ENCODE data around the gene CYGB. TPM values are rescaled to one million over a fixed set of nuclear protein-coding genes. Genes with fewer than 3 reads are reported as not detected.

CYGB gene
- total RNA-seq, 1 experiment from 2014 or later = 0.56 TPM

- DNase-seq (ENCODE audit: low spot score) = no peak
- H3K27ac ChIP-seq (ENCODE audit: low read depth, low read length, poor library complexity, severe bottlenecking) = no peak overlapping the region
- H3K36me3 ChIP-seq (ENCODE audit: insufficient read depth, low read length, poor library complexity, severe bottlenecking) = peaks cover 6% of the 10 kb centered on the region
- no peaks in the 10 kb centered on the region for H3K27me3 ChIP-seq (replicated peaks; ENCODE audit: insufficient read depth, low read depth, low read length, poor library complexity)
- peaks cover under 1% of the 10 kb centered on the region for H3K4me1 ChIP-seq (ENCODE audit: insufficient read depth, low read length, poor library complexity, severe bottlenecking)
- POLR2A ChIA-PET (ENCODE audit: low non-redundant PET) = interaction anchor here (0.6 kb wide), 1 partner anchor 592 kb away, joined by 3 read pairs; no protein-coding TSS in a partner anchor
- no peak overlapping the region for H3K4me3 ChIP-seq (ENCODE audit: low read depth, low read length, poor library complexity, severe bottlenecking)
- BruUV-seq (replicated peaks) = no TSS peak
- TF ChIP-seq EZH2 (IDR thresholded peaks at IDR 0.05; ENCODE audit: borderline replicate concordance, low read depth, low read length, poor library complexity, severe bottlenecking) = no peak
- TF ChIP-seq CTCF (conservative IDR thresholded peaks at IDR 0.05; ENCODE audit: low read depth, low read length) = no peak
- no peaks in the 10 kb centered on the region for H3K9me3 ChIP-seq (ENCODE audit: low read depth, low read length, poor library complexity, severe bottlenecking)
- CTCF ChIA-PET = no interaction called here
- intact Hi-C loops (cut with micrococcal nuclease; ENCODE audit: unreplicated experiment) = no loop called here
Measured at GRCh38 chr17:76554131-76554530, 16.6 kb upstream of the CYGB start.

- Histone ChIP-seq H3K4me3 (ENCODE audit: low read depth, low read length, poor library complexity, severe bottlenecking) (no peak overlapping the region), H3K36me3 (ENCODE audit: insufficient read depth, low read length, poor library complexity, severe bottlenecking) (no peaks in the 10 kb centered on the region), H3K4me1 (ENCODE audit: insufficient read depth, low read length, poor library complexity, severe bottlenecking) (no peaks in the 10 kb centered on the region), H3K9me3 (ENCODE audit: low read depth, low read length, poor library complexity, severe bottlenecking) (no peaks in the 10 kb centered on the region), H3K27ac (ENCODE audit: low read depth, low read length, poor library complexity, severe bottlenecking) (no peak overlapping the region), H3K27me3 (replicated peaks; ENCODE audit: insufficient read depth, low read depth, low read length, poor library complexity) (no peaks in the 10 kb centered on the region)
- no peak for TF ChIP-seq CTCF (conservative IDR thresholded peaks at IDR 0.05; ENCODE audit: low read depth, low read length)
- TF ChIP-seq EZH2 (IDR thresholded peaks at IDR 0.05; ENCODE audit: borderline replicate concordance, low read depth, low read length, poor library complexity, severe bottlenecking) = no peak
- ChIA-PET CTCF (no interaction called here), POLR2A (ENCODE audit: low non-redundant PET) (no interaction called here)
- DNase-seq (ENCODE audit: low spot score) = no peak
- BruUV-seq (replicated peaks) = no TSS peak
- intact Hi-C loops (cut with micrococcal nuclease; ENCODE audit: unreplicated experiment) = no loop called here
Measured at GRCh38 chr17:76553178-76553908, 15.8 kb upstream of the CYGB start.

GRCh38 chr17:76551685-76552084, 14.2 kb upstream of the CYGB start:
- intact Hi-C loops (cut with micrococcal nuclease; ENCODE audit: unreplicated experiment) = no loop called here
- Histone ChIP-seq H3K27ac (ENCODE audit: low read depth, low read length, poor library complexity, severe bottlenecking) (no peak overlapping the region), H3K27me3 (replicated peaks; ENCODE audit: insufficient read depth, low read depth, low read length, poor library complexity) (no peaks in the 10 kb centered on the region), H3K4me1 (ENCODE audit: insufficient read depth, low read length, poor library complexity, severe bottlenecking) (peaks cover 6% of the 10 kb centered on the region), H3K4me3 (ENCODE audit: low read depth, low read length, poor library complexity, severe bottlenecking) (no peak overlapping the region), H3K9me3 (ENCODE audit: low read depth, low read length, poor library complexity, severe bottlenecking) (no peaks in the 10 kb centered on the region), H3K36me3 (ENCODE audit: insufficient read depth, low read length, poor library complexity, severe bottlenecking) (no peaks in the 10 kb centered on the region)
- POLR2A ChIA-PET (ENCODE audit: low non-redundant PET) = no interaction called here
- no TSS peak for BruUV-seq (replicated peaks)
- TF ChIP-seq EZH2 (IDR thresholded peaks at IDR 0.05; ENCODE audit: borderline replicate concordance, low read depth, low read length, poor library complexity, severe bottlenecking) = no peak
- TF ChIP-seq CTCF (conservative IDR thresholded peaks at IDR 0.05; ENCODE audit: low read depth, low read length) = no peak
- no peak for DNase-seq (ENCODE audit: low spot score)
- CTCF ChIA-PET = no interaction called here

Data from A673 (cell line).